HepG2 (cell line): ENCODE data around the gene KDM5B. TPM values are rescaled to one million over a fixed set of nuclear protein-coding genes. Genes with fewer than 3 reads are reported as not detected.

Experiments
- ARHGAP35 ChIP-seq: sonication (generic); formaldehyde crosslinking; IDR thresholded peaks from 2 replicates; pipeline ENCODE4 v1.9.0; 2022; ENCODE audit warnings: mild to moderate bottlenecking, inconsistent platforms, moderate library complexity, missing genetic modification reagents, borderline replicate concordance
- ESRRA ChIP-seq: sonication (generic); formaldehyde crosslinking; IDR thresholded peaks from 2 replicates; pipeline ENCODE4 v1.5.1; 2020; ENCODE audit warnings: mild to moderate bottlenecking, low read depth, missing genetic modification reagents
- EZH2 ChIP-seq: conservative IDR thresholded peaks from 2 replicates; pipeline ENCODE4 v1.6.1; 2012; ENCODE audit warnings: mild to moderate bottlenecking, low read depth, low read length, moderate library complexity
- FOXK2 ChIP-seq: fragments of 450-650 bp; IDR thresholded peaks from 2 replicates; pipeline ENCODE4 v1.6.1; 2016
- FOXP4 ChIP-seq: sonication (generic); formaldehyde crosslinking; IDR thresholded peaks from 2 replicates; pipeline ENCODE4 v1.4.0; 2020; ENCODE audit warnings: missing genetic modification reagents
- HMG20B ChIP-seq: conservative IDR thresholded peaks from 2 replicates; pipeline ENCODE4 v1.6.1; 2016; ENCODE audit warnings: missing genetic modification reagents, missing compliant biosample characterization
- IRF1 ChIP-seq: sonication (generic); formaldehyde crosslinking; IDR thresholded peaks from 2 replicates; pipeline ENCODE4 v1.4.0; 2020; ENCODE audit warnings: low read depth, mild to moderate bottlenecking, missing genetic modification reagents
- IRF2 ChIP-seq: IDR thresholded peaks from 2 replicates; pipeline ENCODE4 v1.6.1; 2018; ENCODE audit warnings: missing genetic modification reagents, missing compliant biosample characterization
- JUND ChIP-seq: sonication (generic); formaldehyde crosslinking; IDR thresholded peaks from 2 replicates; pipeline ENCODE4 v1.8.0; 2022; ENCODE audit warnings: mild to moderate bottlenecking, missing genetic modification reagents
- NR2C2 ChIP-seq: sonication (generic); formaldehyde crosslinking; IDR thresholded peaks from 2 replicates; pipeline ENCODE4 v1.4.0; 2020; ENCODE audit warnings: missing genetic modification reagents, mild to moderate bottlenecking, moderate library complexity, borderline replicate concordance
- SETDB1 ChIP-seq: sonication (generic); formaldehyde crosslinking; IDR thresholded peaks from 2 replicates; pipeline ENCODE4 v1.5.1; 2020; ENCODE audit warnings: missing genetic modification reagents, mild to moderate bottlenecking, borderline replicate concordance
- TFAP4 ChIP-seq: sonication (generic); IDR thresholded peaks from 2 replicates; pipeline ENCODE4 v1.6.1; 2016; ENCODE audit warnings: low read depth, borderline replicate concordance
- ZBTB14 ChIP-seq: sonication (generic); formaldehyde crosslinking; IDR thresholded peaks from 2 replicates; pipeline ENCODE4 v1.4.0; 2020; ENCODE audit warnings: missing genetic modification reagents
- ZBTB26 ChIP-seq: IDR thresholded peaks from 2 replicates; pipeline ENCODE4 v1.6.1; 2016; ENCODE audit warnings: missing compliant biosample characterization, missing genetic modification reagents, borderline replicate concordance
- ZBTB46 ChIP-seq: sonication (generic); formaldehyde crosslinking; IDR thresholded peaks from 2 replicates; pipeline ENCODE4 v1.4.0; 2020; ENCODE audit warnings: mild to moderate bottlenecking, missing genetic modification reagents, borderline replicate concordance
- ZNF256 ChIP-seq: sonication (generic); formaldehyde crosslinking; conservative IDR thresholded peaks from 2 replicates; pipeline ENCODE4 v1.4.0; 2020; ENCODE audit warnings: missing genetic modification reagents
- ZNF747 ChIP-seq: sonication (generic); formaldehyde crosslinking; IDR thresholded peaks from 2 replicates; pipeline ENCODE4 v1.8.1; 2023; ENCODE audit warnings: missing genetic modification reagents, mild to moderate bottlenecking, borderline replicate concordance
- ZNF839 ChIP-seq: sonication (generic); formaldehyde crosslinking; IDR thresholded peaks from 2 replicates; pipeline ENCODE4 v1.4.0; 2020; ENCODE audit warnings: missing genetic modification reagents, mild to moderate bottlenecking, borderline replicate concordance
- ZNF879 ChIP-seq: sonication (generic); formaldehyde crosslinking; IDR thresholded peaks from 2 replicates; pipeline ENCODE4 v1.8.1; 2023; ENCODE audit warnings: missing genetic modification reagents
- polyA plus RNA-seq, 8 experiments: library from polyadenylated mRNA; depleted of rRNA in 3 of 8; stranded (reverse) in 7 of 8; unstranded in 1 of 8; fragments of >200 nt; fragmentation: Illumina TruSeq in 4 of 8; extraction: Trizol in 4 of 8; gene quantifications; 2 replicates each; pipeline versions ENCODE4 v1.2.1 to v1.2.3, GENCODE V29; 2011 to 2016; ENCODE audit warnings: low read depth in 4 of 8, missing spikeins in 1 of 8, mixed read lengths in 1 of 8; ENCODE audit not compliant: insufficient read depth in 1 of 8
- total RNA-seq, 5 experiments: library from RNA; depleted of rRNA; stranded (reverse); fragments of >200 nt; fragmentation: Illumina TruSeq; extraction: Trizol; gene quantifications; 2 replicates each; pipeline ENCODE4 v1.2.3, GENCODE V29; 2016; ENCODE audit warnings: low read depth in 1 of 5

KDM5B gene
- total and polyA plus RNA-seq, 2 of the 13 experiments (the other 11 are each of a cell fraction or from before 2014, with no cell fraction given): 34.2 to 35.4 TPM

- TF ChIP-seq TFAP4 (peak; percentile 100), SETDB1 (CRISPR knock-in tag) (no peak), ZNF839 (no peak; the same call in 1 of the 2 replicates), ESRRA (CRISPR knock-in tag) (peak; percentile 61; the same call in 1 of the 2 replicates), NR2C2 (peak; percentile 57; the same call in 1 of the 2 replicates), HMG20B (CRISPR knock-in tag) (peak; percentile 72), ZNF879 (CRISPR knock-in tag) (peak; percentile 80; the same call in 1 of the 2 replicates), IRF2 (no peak; the same call in 1 of the 2 replicates), ZBTB14 (no peak), ZNF256 (no peak), EZH2 (no peak), FOXK2 (peak; percentile 93), JUND (CRISPR knock-in tag) (no peak), ARHGAP35 (CRISPR knock-in tag) (no peak), ZNF747 (0 out of 2 replicates have a peak, but pooled peaks have one; percentile 12), ZBTB46 (no peak), ZBTB26 (CRISPR knock-in tag) (peak; percentile 19; the same call in 1 of the 2 replicates), IRF1 (no peak), FOXP4 (CRISPR knock-in tag) (peak; percentile 85)
Measured at GRCh38 chr1:202810615-202811295, 2.5 kb upstream of the KDM5B start, which contains the start of gene PCAT6 (continued).
